Eye (tissue), 1 donor: ENCODE results near the gene ARHGAP45.
"Not testable (repeated sequence)": the region's sequence is repeated elsewhere in the genome, so short reads cannot be mapped to it uniquely, and the experiment has no call there.

Experiments used
- DNase-seq: peaks from one replicate; pipeline ENCODE4 v3.0.0-alpha.2; 2015

ARHGAP45 gene

GRCh38 chr19:1116726-1117581 lies 50.0 kb downstream of the ARHGAP45 start:
- no peak for DNase-seq

GRCh38 chr19:1117654-1118053 lies 50.7 kb downstream of the ARHGAP45 start:
- no peak for DNase-seq

GRCh38 chr19:1118999-1119398 lies 52.0 kb downstream of the ARHGAP45 start:
- no peak for DNase-seq

- no peak for DNase-seq
Measured at GRCh38 chr19:1119475-1120217, 52.7 kb downstream of the ARHGAP45 start.

- DNase-seq = no peak
Measured at GRCh38 chr19:1121395-1121794, 54.4 kb downstream of the ARHGAP45 start.

GRCh38 chr19:1122021-1122971 lies 55.3 kb downstream of the ARHGAP45 start:
- no peak for DNase-seq

GRCh38 chr19:1122972-1123363 lies 56.0 kb downstream of the ARHGAP45 start:
- DNase-seq = peak; percentile 31

GRCh38 chr19:1123381-1123780 lies 56.4 kb downstream of the ARHGAP45 start:
- DNase-seq = no peak

GRCh38 chr19:1123885-1124677 lies 57.1 kb downstream of the ARHGAP45 start:
- no peak for DNase-seq

GRCh38 chr19:1125601-1126467 lies 58.9 kb downstream of the ARHGAP45 start:
- DNase-seq = no peak

GRCh38 chr19:1126984-1127760 lies 60.2 kb downstream of the ARHGAP45 start:
- DNase-seq = no peak

GRCh38 chr19:1128106-1128505 lies 61.1 kb downstream of the ARHGAP45 start:
- DNase-seq = no peak

GRCh38 chr19:1129084-1129483 lies 62.1 kb downstream of the ARHGAP45 start:
- DNase-seq = not testable (repeated sequence)

- no peak for DNase-seq
Measured at GRCh38 chr19:1129535-1129934, 62.6 kb downstream of the ARHGAP45 start.

GRCh38 chr19:1130771-1131717 lies 64.1 kb downstream of the ARHGAP45 start:
- no peak for DNase-seq

- peak; percentile 72 for DNase-seq
Measured at GRCh38 chr19:1131718-1132551, 65.0 kb downstream of the ARHGAP45 start.

GRCh38 chr19:1132552-1133383 lies 65.8 kb downstream of the ARHGAP45 start:
- DNase-seq = no peak
